ENCODE measurements around the gene TCF7L2.

TCF7L2 gene

GRCh38 chr10:113153493-113154102, 203.6 kb downstream of the TCF7L2 start:
- no peak for TF ChIP-seq CTCF (IDR thresholded peaks at IDR 0.05)

- TF ChIP-seq CTCF (IDR thresholded peaks at IDR 0.05), result no peak
Measured at GRCh38 chr10:113157441-113157840, 207.4 kb downstream of the TCF7L2 start.

- no peak for TF ChIP-seq CTCF (IDR thresholded peaks at IDR 0.05)
Measured at GRCh38 chr10:113158183-113158582, 208.1 kb downstream of the TCF7L2 start.

- no peak for TF ChIP-seq CTCF (IDR thresholded peaks at IDR 0.05)
Measured at GRCh38 chr10:113159563-113159962, 209.5 kb downstream of the TCF7L2 start.

- no peak for TF ChIP-seq CTCF (IDR thresholded peaks at IDR 0.05)
Measured at GRCh38 chr10:113160641-113161040, 210.6 kb downstream of the TCF7L2 start.

GRCh38 chr10:113161066-113161465, 211.0 kb downstream of the TCF7L2 start:
- no peak for TF ChIP-seq CTCF (IDR thresholded peaks at IDR 0.05)

GRCh38 chr10:113162960-113163359, 212.9 kb downstream of the TCF7L2 start:
- TF ChIP-seq CTCF (IDR thresholded peaks at IDR 0.05), result no peak

GRCh38 chr10:113165673-113166072, 215.6 kb downstream of the TCF7L2 start:
- no peak for TF ChIP-seq CTCF (IDR thresholded peaks at IDR 0.05)

Measured in LNCAP (cell line).